Measurements from ENCODE around the gene P3H3.
A peak's percentile ranks its signal among the peaks of the same experiment; 100 is the strongest.

Gene P3H3

GRCh38 chr12:6778574-6779550, 49.3 kb upstream of the P3H3 start (continued):
- no peak for TF ChIP-seq ZNF514 (tag by site-specific recombination; IDR thresholded peaks at IDR 0.05)
- no peak for TF ChIP-seq ZNF623 (tag by site-specific recombination; IDR thresholded peaks at IDR 0.05)
- TF ChIP-seq ZNF394 (tag by site-specific recombination; IDR thresholded peaks at IDR 0.05; ENCODE audit: borderline replicate concordance), result peak; percentile 52; the same call in 1 of the 2 replicates
- TF ChIP-seq ZNF747 (tag by site-specific recombination; IDR thresholded peaks at IDR 0.05), result no peak
- TF ChIP-seq ZNF768 (tag by site-specific recombination; IDR thresholded peaks at IDR 0.05), result no peak; the same call in 1 of the 2 replicates
- TF ChIP-seq SCRT2 (tag by site-specific recombination; IDR thresholded peaks at IDR 0.05), result peak; percentile 28
- TF ChIP-seq SCRT1 (tag by site-specific recombination; IDR thresholded peaks at IDR 0.05; ENCODE audit: borderline replicate concordance), result no peak
- no peak for TF ChIP-seq ZNF221 (tag by site-specific recombination; IDR thresholded peaks at IDR 0.05; ENCODE audit: borderline replicate concordance)
- TF ChIP-seq ZNF10 (tag by site-specific recombination; IDR thresholded peaks at IDR 0.05), result no peak
- no peak for TF ChIP-seq ZNF202 (tag by site-specific recombination; IDR thresholded peaks at IDR 0.05; ENCODE audit: borderline replicate concordance)
- peak; percentile 99 for TF ChIP-seq ZNF654 (tag by site-specific recombination; IDR thresholded peaks at IDR 0.05; ENCODE audit: low read depth)
- peak; percentile 15; the same call in 1 of the 2 replicates for TF ChIP-seq ZBTB6 (tag by site-specific recombination; IDR thresholded peaks at IDR 0.05)
- no peak for TF ChIP-seq ZNF658 (tag by site-specific recombination; IDR thresholded peaks at IDR 0.05)
- TF ChIP-seq HOXD13 (CRISPR knock-in tag; IDR thresholded peaks at IDR 0.05; ENCODE audit: borderline replicate concordance), result no peak
- no peak for TF ChIP-seq ZNF707 (tag by site-specific recombination; IDR thresholded peaks at IDR 0.05)
- peak; percentile 72 for TF ChIP-seq ZNF76 (tag by site-specific recombination; IDR thresholded peaks at IDR 0.05; ENCODE audit: borderline replicate concordance, low read depth)
- peak; percentile 73; the same call in 1 of the 2 replicates for TF ChIP-seq BCL11B (tag by site-specific recombination; IDR thresholded peaks at IDR 0.05; ENCODE audit: low read depth)
- no peak for TF ChIP-seq ZNF677 (tag by site-specific recombination; IDR thresholded peaks at IDR 0.05)
- no peak for TF ChIP-seq ZBTB1 (tag by site-specific recombination; IDR thresholded peaks at IDR 0.05)
- TF ChIP-seq ZNF48 (tag by site-specific recombination; IDR thresholded peaks at IDR 0.05), result no peak
- peak; percentile 99 for TF ChIP-seq ZNF2 (tag by site-specific recombination; IDR thresholded peaks at IDR 0.05)
- TF ChIP-seq PRDM6 (tag by site-specific recombination; IDR thresholded peaks at IDR 0.05), result no peak
- TF ChIP-seq IKZF3 (tag by site-specific recombination; IDR thresholded peaks at IDR 0.05), result no peak
- peak; percentile 98 for TF ChIP-seq PRDM1 (tag by site-specific recombination; IDR thresholded peaks at IDR 0.05)
- TF ChIP-seq GLI2 (tag by site-specific recombination; IDR thresholded peaks at IDR 0.05; ENCODE audit: borderline replicate concordance, low read depth), result no peak
- TF ChIP-seq ZNF830 (tag by site-specific recombination; IDR thresholded peaks at IDR 0.05; ENCODE audit: low read depth), result no peak
- peak; percentile 85 for TF ChIP-seq BCL11A (tag by site-specific recombination; IDR thresholded peaks at IDR 0.05; ENCODE audit: low read depth)
- TF ChIP-seq ZBTB11 (tag by site-specific recombination; conservative IDR thresholded peaks at IDR 0.05; ENCODE audit: low read depth), result peak; percentile 38
- TF ChIP-seq ZNF513 (tag by site-specific recombination; IDR thresholded peaks at IDR 0.05), result no peak
- TF ChIP-seq ZNF175 (tag by site-specific recombination; IDR thresholded peaks at IDR 0.05), result no peak
- peak; percentile 90 for TF ChIP-seq KLF9 (tag by site-specific recombination; IDR thresholded peaks at IDR 0.05; ENCODE audit: low read depth)
- peak; percentile 58 for TF ChIP-seq KLF1 (tag by site-specific recombination; IDR thresholded peaks at IDR 0.05)
- TF ChIP-seq YY2 (tag by site-specific recombination; IDR thresholded peaks at IDR 0.05), result peak; percentile 46; the same call in 1 of the 2 replicates
